MM.1S (cell line): Measurements from ENCODE around the gene ADRA2C.

ENCODE experiments used
- DNase-seq: peaks from one replicate; pipeline ENCODE4 v3.0.0-alpha.2; 2015
- H2AFZ ChIP-seq: fragments of 300-600 bp; sonication (generic); 2 replicates; pipeline ENCODE4 v1.6.0; 2016; ENCODE audit warnings: antibody characterized with exemption, low read length
- H3F3A ChIP-seq: fragments of 300-600 bp; sonication (generic); 2 replicates; pipeline ENCODE4 v1.6.1; 2016; ENCODE audit warnings: mild to moderate bottlenecking, antibody characterized with exemption, low read length, moderate library complexity, mixed read lengths; ENCODE audit not compliant: insufficient read depth
- H3K27ac ChIP-seq: fragments of 300-600 bp; sonication (generic); 2 replicates; pipeline ENCODE4 v1.5.1; 2016; ENCODE audit warnings: mild to moderate bottlenecking, low read length
- H3K27me3 ChIP-seq: fragments of 300-600 bp; sonication (generic); replicated peaks from 2 replicates; pipeline ENCODE4 v1.6.0; 2016; ENCODE audit warnings: low read length; ENCODE audit not compliant: insufficient read depth
- H3K36me3 ChIP-seq: fragments of 300-600 bp; sonication (generic); replicated peaks from 2 replicates; pipeline ENCODE4 v1.6.1; 2016; ENCODE audit warnings: mild to moderate bottlenecking, low read length, mixed read lengths; ENCODE audit not compliant: insufficient read depth
- H3K4me1 ChIP-seq: fragments of 300-600 bp; sonication (generic); 2 replicates; pipeline ENCODE4 v1.6.1; 2016; ENCODE audit warnings: low read length, mixed read lengths
- H3K4me2 ChIP-seq: fragments of 300-600 bp; sonication (generic); 2 replicates; pipeline ENCODE4 v1.6.0; 2016; ENCODE audit warnings: low read depth, low read length
- H3K4me3 ChIP-seq: fragments of 300-600 bp; sonication (generic); 2 replicates; pipeline ENCODE4 v1.5.1; 2016; ENCODE audit warnings: low read length, mixed read lengths
- H3K79me2 ChIP-seq: fragments of 300-600 bp; sonication (generic); 2 replicates; pipeline ENCODE4 v1.6.1; 2016; ENCODE audit warnings: mixed run types, low read length, mixed read lengths
- H3K9ac ChIP-seq: fragments of 300-600 bp; sonication (generic); 2 replicates; pipeline ENCODE4 v1.6.1; 2016; ENCODE audit warnings: low read length, mixed read lengths
- H3K9me2 ChIP-seq: fragments of 300-600 bp; sonication (generic); replicated peaks from 2 replicates; pipeline ENCODE4 v1.6.1; 2016; ENCODE audit warnings: mild to moderate bottlenecking, low read length, mixed read lengths; ENCODE audit not compliant: insufficient read depth
- H3K9me3 ChIP-seq: fragments of 300-600 bp; sonication (generic); replicated peaks from 2 replicates; pipeline ENCODE4 v1.6.1; 2016; ENCODE audit warnings: mild to moderate bottlenecking, low read length, mixed read lengths; ENCODE audit not compliant: insufficient read depth
- H4K20me1 ChIP-seq: fragments of 300-600 bp; sonication (generic); 2 replicates; pipeline ENCODE4 v1.6.1; 2016; ENCODE audit warnings: mild to moderate bottlenecking, low read length, moderate library complexity, mixed read lengths; ENCODE audit not compliant: insufficient read depth
- CTCF ChIP-seq: fragments of 300-600 bp; sonication (generic); IDR thresholded peaks from 2 replicates; pipeline ENCODE4 v1.5.1; 2016; ENCODE audit warnings: antibody characterized with exemption, low read length, mixed read lengths
- EZH2 ChIP-seq: fragments of 300-600 bp; sonication (generic); optimal IDR thresholded peaks from 2 replicates; pipeline ENCODE3; 2017; ENCODE audit warnings: low read depth, mild to moderate bottlenecking, antibody characterized with exemption, low read length, mixed read lengths
- EZH2phosphoT487 ChIP-seq: fragments of 300-600 bp; sonication (generic); IDR thresholded peaks from 2 replicates; pipeline ENCODE4 v1.6.1; 2018; ENCODE audit warnings: antibody characterized with exemption, low read length

ADRA2C gene

DNA sequence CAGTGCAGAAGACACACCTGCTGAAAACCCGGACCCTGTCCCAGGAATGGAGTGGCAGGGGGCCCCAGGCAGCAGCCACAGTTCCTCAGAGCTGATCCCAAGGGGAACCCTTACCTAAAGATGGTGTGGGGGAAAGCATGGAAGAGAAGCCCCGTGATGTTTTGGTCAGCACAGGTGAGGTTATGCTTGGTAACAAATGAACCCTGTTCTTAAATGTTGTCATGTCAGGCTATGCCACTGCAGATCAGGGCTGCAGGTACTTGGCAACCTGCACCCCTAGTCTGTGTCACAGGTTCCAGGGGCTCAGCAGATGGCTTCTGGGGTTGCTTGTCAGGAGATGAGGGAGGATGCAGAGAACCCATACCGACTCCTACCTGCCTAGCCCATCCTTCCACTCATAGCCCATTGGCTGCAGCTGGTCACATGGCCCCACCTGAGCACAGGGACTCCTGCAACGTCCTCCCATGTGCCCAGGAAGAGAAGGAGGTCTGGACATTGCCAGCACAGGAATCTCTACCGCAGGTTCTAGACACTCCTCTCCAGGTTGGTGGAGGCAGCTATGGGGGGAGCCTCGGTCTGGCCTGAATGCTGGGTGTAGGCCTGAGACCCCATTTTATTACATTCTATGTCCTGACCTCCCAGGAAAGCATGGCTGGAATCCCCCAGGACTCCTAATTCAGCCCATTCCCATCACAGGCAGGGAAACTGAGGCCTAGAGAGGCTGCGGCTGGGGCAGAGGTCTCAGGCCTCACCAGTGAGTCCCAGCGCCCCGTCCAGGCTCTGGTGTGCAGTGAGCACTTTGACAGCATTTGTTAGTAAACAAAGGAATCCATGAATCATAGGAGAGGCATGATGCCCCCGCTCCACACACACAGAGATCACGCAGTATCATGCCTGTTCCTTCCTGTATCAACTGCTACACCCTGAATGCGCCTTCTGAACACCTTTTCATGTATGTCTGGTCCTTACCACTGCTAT lies 51.1 kb downstream of the ADRA2C start:
- no peaks in the 10 kb centered on the region for H3K4me1 ChIP-seq
- DNase-seq, result no peak
- no peaks in the 10 kb centered on the region for H3K9me2 ChIP-seq
- no peak overlapping the region for H3K9ac ChIP-seq
- H2AFZ ChIP-seq, result no peak overlapping the region
- H3K36me3 ChIP-seq, result no peaks in the 10 kb centered on the region
- TF ChIP-seq EZH2phosphoT487 (no peak), EZH2 (no peak), CTCF (no peak)
- H3K4me2 ChIP-seq, result no peak overlapping the region
- no peaks in the 10 kb centered on the region for H3K79me2 ChIP-seq
- H3K9me3 ChIP-seq, result no peaks in the 10 kb centered on the region
- H3F3A ChIP-seq, result no peaks in the 10 kb centered on the region
- no peaks in the 10 kb centered on the region for H4K20me1 ChIP-seq
- no peak overlapping the region for H3K27ac ChIP-seq
- no peak overlapping the region for H3K4me3 ChIP-seq
- peaks cover 60% of the 10 kb centered on the region for H3K27me3 ChIP-seq
